Measurements from ENCODE around the gene SPAG16.

DNA sequence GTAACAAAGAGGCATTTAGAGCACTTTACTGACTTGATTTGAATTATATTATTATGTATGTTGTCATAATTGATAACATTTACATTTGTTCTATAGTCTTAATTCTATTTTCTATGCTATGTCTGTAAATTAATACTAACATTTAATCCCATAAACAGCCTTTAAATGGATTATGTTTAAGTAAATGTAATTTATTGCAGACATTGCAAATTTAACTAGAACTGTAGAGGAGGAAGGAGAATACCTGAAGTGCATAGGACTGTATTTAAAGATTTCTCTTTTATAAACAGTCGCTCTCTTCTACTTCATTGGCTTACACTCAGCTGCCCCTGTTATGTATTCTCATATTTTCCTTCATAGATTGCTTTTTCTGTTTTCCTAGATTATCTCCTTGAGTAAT, 92.4 kb downstream of the SPAG16 start:
- TF ChIP-seq, protein P1, sequence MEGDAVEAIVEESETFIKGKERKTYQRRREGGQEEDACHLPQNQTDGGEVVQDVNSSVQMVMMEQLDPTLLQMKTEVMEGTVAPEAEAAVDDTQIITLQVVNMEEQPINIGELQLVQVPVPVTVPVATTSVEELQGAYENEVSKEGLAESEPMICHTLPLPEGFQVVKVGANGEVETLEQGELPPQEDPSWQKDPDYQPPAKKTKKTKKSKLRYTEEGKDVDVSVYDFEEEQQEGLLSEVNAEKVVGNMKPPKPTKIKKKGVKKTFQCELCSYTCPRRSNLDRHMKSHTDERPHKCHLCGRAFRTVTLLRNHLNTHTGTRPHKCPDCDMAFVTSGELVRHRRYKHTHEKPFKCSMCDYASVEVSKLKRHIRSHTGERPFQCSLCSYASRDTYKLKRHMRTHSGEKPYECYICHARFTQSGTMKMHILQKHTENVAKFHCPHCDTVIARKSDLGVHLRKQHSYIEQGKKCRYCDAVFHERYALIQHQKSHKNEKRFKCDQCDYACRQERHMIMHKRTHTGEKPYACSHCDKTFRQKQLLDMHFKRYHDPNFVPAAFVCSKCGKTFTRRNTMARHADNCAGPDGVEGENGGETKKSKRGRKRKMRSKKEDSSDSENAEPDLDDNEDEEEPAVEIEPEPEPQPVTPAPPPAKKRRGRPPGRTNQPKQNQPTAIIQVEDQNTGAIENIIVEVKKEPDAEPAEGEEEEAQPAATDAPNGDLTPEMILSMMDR (conservative IDR thresholded peaks at IDR 0.05 in 1 of 2, IDR thresholded peaks at IDR 0.05 in 1 of 2; ENCODE audit: low read depth in 1 of 2, low read length in 2 of 2), result no peak
- no peak for TF ChIP-seq EZH2 (IDR thresholded peaks at IDR 0.05; ENCODE audit: low read length, missing control alignments)

Measured in fibroblast of lung (primary cell).